HG02642 (cell line): ENCODE data around the gene FHOD3.

Experiments
- ATAC-seq: cut with Tn5 transposase; IDR thresholded peaks from one replicate; pipeline ENCODE4 v1.9.1; 2021; ENCODE audit warnings: mild to moderate bottlenecking; ENCODE audit not compliant: unreplicated experiment, poor library complexity

Gene FHOD3

GRCh38 chr18:36295214-36295613 lies 2.3 kb upstream of the FHOD3 start:
- ATAC-seq = no peak

DNA sequence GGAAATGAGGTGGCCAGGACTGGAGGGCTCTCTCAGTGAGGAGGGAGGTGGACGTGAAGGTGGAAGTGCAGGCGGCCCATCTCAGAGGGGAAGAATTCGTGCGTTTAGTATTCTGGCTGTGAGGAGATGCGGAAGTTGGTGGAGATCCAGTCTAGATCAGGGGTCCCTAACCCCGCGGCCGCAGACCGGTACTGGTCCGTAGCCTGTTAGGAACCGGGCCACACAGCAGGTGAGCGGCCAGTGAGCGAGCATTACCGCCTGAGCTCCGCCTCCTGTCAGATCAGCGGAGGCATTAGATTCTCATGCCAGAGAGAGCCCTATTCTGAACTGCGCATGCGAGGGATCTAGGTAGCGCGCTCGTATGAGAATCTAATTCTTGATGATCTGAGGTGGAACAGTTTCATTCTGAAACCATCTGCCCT lies 1.6 kb upstream of the FHOD3 start:
- ATAC-seq = no peak

DNA sequence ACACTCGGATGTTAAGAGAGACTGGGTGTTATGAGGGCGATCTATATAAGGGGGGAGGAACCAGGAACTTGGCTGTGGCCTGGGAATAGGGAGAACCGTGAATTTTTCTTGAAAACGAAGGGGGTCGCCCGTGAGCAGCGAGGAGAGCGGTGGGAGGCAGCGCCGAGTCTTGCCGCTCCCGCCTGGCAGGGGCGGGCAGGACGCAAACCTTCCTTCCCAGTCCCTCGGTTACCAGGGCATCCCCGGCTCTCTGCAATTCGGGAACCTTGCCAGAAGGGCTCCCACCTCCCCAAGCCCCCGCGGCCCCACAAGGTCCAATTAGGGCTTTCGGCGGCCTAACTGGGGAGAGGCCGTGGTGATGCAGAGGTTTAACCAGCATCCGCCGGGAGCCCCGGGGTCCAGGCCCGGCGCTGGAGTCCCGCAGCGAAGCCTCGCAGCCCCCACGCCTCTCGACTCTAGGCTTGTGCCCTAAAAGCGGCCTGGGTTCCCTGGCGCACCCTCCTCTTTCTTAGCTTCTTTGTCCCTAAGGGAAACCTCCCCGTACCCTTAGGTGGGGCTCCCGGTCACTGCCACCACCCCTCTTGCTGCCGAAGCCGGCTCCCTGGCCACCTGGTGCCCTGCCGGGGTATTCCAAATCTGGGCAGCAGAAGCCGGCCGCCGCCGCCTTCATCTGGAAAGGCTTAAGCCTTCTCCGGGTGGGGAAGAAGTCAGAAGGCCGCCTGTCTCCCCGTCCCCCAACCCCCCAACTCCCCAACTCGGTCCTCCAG lies 680 bp upstream of the FHOD3 start:
- ATAC-seq = peak; percentile 11

GRCh38 chr18:36298126-36298741 lies 721 bp downstream of the FHOD3 start:
- peak; percentile 25 for ATAC-seq

DNA sequence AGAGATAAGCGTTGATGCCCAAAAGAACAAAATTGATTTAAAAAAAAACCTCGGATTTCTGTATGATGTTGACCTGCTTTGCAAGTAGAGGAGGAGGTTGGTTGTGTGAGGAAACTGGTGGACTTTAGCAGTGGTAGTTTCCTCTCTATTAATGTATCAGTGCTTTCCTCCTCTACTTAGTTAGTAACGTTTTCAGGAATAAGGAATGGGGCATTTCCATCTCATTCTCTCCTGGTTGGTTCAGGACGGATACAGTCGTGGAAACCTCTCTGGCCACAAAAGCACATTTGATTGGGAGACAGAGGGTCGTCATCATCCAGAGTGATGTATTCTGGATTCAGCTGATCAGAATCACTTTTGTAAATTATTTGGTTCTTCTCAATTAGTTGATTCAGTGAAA lies 1.5 kb downstream of the FHOD3 start:
- no peak for ATAC-seq

DNA sequence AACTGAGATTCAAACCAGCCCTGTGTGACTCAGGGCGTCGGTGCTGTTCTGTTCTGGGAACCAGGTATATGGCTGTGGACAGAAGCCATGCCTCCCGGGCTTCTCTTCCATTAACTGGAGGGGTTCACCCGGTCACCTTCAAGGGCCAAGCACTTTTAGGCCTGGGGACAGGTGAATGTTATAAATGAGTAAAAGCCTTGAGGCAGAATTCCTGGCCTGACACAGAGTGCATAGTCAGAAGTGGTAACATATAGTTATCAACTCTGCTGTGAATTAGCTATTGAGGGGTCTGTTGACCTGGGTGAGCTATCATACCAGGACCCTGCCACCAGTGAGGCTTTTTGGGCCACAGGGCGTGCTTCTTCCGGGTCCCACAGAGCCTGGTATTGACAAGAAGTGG lies 2.7 kb downstream of the FHOD3 start:
- no peak for ATAC-seq

DNA sequence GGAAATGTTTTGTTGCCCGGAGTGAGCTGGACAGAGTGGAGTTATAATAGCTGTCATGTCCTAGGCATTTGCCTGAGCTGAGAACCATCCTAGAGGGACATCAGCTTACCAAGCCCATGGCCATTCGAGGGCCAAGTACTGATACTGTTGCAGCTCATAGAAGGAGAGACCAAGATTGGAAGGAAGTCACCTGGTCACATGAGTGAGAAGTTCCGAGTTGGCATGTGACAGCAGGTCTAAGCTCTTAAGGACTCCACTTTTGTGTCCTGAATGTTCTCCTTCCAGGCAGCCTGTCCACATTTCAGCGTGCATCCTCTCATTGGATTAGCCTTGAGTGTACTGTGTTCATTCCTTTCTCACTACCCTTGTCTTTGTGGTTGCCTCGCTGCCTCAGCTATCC lies 4.4 kb downstream of the FHOD3 start:
- no peak for ATAC-seq

- ATAC-seq = no peak
Observed at GRCh38 chr18:36302676-36303075, 5.2 kb downstream of the FHOD3 start.

DNA sequence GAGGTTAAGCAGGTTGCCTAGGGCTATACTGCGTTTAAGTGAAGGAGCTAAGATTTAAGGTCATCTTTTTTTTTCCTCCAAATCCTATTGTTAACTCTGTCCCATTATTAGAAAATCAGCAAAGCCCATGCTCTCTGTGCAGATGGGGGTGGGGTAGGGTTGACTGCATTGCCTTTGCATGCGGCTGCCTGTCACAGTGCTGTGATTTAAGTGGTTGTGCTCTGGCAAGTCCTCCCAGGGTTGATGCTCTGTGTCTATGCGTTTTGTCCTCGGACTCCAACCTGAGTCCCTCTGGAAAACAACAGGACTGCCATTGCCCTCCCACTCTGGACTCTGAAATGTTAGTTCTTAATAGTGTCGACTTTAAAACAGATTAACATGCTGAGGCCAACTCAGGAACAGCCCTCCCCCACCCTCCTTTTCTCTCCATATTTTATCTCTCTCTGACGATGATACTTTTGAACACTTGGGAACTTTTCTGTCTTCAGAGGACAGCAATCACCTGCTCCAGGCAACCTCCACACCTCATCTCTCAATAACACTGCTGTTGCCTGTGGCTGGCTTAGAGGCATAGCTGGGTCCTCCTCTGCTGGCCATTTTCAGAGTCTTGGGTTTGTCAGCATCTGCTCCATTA lies 5.8 kb downstream of the FHOD3 start:
- ATAC-seq = no peak

DNA sequence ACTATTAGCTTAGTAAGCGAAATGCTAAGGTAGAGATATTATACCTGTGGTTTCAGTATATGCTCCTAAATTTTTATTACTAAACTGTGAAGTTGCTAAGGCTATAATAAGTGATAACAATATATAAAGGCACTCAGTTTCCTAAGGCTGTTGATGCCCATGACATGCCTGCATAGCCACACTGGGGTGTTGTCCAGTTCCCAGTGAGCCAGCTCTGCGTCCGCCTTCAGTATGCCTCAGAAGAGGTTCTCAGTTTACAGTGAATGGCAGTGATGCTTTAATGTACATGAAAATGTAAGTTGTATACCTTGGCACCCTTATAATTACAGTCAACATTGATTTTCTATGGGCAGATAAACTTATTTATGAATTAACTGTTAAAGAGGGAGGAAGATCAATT lies 7.2 kb downstream of the FHOD3 start:
- no peak for ATAC-seq

DNA sequence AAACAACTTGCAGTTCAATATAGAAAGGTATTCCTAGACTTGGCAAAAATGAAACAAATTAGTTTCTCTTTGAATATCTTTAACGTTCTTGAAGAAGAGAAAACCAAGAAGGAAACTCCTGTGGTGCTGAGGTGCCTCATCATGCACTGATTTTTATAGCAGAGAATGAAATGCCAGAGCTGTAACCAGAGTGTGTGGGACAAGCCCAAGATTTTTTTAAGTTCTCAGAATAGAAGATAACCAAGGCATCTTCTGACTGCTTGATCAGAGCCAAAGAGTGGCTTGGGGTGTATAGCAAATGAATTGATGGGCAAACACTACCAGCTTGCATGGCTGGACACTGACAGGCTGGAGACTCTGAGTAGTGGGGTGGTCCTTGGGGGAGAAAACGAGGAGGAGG lies 7.9 kb downstream of the FHOD3 start:
- ATAC-seq = no peak

DNA sequence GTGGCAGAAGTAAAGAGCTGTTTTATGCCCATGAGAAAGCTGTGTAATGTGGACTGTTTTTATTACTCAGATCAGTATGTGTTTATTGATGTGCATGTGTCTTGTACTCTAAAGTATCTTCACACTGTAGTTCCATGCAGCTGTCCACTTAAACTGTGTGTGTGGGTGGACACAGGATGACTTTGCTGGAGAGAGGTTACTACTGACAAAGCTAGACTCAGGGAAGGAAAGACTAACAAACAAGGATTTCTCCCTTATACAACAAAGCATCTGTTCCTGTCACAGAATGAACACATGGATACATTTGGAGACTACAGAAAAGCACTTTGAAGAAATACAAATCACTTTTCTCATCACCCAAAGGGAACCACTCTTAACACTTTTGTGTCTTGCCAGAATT lies 10.0 kb downstream of the FHOD3 start:
- no peak for ATAC-seq

- no peak for ATAC-seq
Observed at GRCh38 chr18:36308711-36309435, 11.4 kb downstream of the FHOD3 start.

GRCh38 chr18:36309436-36310391 lies 12.2 kb downstream of the FHOD3 start:
- ATAC-seq = no peak

GRCh38 chr18:36311026-36311570 lies 13.6 kb downstream of the FHOD3 start:
- no peak for ATAC-seq

- ATAC-seq = no peak
Observed at GRCh38 chr18:36312806-36313395, 15.4 kb downstream of the FHOD3 start.

DNA sequence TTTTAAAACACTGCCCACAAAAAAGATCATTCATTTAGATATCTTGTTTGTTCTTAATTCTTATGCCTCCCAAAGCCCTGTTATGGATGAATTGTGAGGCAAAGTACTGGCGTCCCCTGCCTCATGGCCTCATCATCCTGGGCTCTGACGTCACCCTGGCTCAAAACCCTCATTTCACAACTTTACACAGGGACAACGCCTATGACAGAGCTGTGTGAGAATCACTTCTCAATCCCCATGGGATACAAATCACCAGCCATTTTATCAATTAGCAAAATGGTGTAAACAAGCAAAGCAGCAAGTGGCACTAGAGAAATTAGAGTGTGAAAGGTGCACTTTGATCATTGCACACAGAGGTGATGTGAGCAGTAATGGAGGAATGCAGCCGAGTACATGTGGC lies 16.6 kb downstream of the FHOD3 start:
- ATAC-seq = no peak

GRCh38 chr18:36314754-36315153 lies 17.2 kb downstream of the FHOD3 start:
- ATAC-seq = no peak

- no peak for ATAC-seq
Observed at GRCh38 chr18:36315736-36316135, 18.2 kb downstream of the FHOD3 start.
